AG08396 (cell line): ENCODE results near the gene IGSF8.
A peak's percentile ranks its signal among the peaks of the same experiment; 100 is the strongest.

Experiments used
- DNase-seq: peaks from one replicate; pipeline ENCODE4 v3.0.0; 2012; ENCODE audit warnings: low spot score, mixed read lengths

IGSF8 gene

DNA sequence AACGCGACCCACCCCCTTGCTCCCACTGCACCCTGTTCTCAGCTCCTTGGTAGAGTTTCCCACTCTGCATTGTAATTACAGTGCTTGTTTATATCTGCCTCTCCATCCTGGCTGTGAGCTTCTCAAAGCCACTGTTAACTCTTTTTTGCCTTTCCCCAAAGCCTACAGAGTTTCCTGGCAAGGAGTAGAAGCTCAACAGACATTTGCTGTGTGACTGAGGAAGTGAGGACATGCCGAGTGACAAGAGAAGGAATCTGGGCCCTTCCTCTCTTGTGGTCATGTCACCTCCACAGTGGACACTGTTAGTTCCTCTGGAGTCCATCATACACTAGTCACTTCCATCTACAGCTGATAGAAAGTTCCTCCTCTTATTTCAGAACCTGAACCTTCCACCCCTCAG, 6.1 kb upstream of the IGSF8 start:
- no peak for DNase-seq

DNA sequence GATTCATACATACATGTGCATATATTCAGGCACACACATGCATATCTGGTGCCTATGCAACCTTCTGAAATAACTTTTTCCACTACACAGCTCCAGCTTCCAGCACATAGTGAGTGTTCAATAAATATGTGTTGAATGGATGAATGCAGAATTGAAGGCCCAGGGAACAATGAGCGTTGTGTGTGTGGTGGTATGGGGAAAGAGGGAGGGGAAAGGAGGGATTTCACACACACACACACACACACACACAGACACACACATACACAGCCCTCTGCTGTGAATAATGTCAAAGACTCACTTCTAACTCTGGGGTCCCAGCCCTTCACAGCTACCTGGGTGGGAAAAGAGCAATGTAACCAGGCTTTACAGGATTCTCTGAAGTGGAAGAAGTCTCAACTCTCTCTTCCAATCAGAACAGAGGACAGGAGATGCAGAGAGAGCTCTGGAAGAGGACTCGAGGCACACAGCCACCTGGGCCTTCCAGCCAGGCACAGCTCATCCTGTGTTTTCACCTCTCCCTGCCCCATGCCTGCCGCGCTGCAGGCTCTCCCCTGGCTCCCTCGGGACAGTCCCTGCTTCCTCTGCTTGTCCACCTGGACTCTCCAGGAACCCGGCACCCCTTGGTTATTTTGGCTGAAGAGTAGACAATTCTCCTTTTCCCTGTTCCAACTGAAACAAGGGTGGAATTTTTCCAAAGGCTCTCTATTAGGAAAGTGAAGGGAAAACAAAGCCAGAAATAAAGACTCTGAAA, 5.4 kb upstream of the IGSF8 start:
- DNase-seq = no peak

DNA sequence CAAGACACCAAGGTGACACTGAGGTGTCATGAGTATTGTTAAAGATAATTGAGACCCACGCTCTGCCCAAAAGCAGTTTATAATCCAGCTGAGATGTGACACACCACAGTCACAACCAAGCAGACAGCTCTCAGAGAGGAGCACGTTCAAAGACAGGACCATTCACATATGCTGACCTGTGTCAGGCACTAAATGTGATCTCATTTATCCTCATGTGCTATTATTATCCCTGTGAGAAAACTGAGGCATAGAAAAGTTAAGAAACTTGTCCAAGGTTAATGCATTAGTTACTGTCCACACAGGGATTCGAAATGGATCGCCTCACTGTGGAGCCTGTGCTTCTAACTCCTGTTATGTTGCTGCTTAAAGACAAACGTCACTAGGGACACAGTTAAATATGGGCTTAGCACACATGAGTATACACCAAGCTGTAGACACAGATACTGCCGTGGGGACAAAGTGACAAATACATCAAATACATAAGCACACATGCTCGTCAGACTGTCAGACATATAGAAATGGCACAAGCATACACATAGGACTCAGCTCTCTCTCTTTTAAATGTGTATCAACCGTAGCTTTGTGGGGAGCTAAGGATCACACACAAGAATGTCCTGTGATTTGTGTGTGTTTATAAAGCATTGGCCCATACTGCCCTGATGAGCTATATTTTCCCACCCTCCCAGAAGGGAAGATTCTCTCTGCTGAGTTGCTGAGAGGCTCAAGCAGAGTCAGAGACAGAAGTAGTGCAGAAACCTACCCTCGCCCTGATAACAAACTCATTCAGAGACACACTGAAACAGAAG, 3.5 kb upstream of the IGSF8 start:
- no peak for DNase-seq

DNA sequence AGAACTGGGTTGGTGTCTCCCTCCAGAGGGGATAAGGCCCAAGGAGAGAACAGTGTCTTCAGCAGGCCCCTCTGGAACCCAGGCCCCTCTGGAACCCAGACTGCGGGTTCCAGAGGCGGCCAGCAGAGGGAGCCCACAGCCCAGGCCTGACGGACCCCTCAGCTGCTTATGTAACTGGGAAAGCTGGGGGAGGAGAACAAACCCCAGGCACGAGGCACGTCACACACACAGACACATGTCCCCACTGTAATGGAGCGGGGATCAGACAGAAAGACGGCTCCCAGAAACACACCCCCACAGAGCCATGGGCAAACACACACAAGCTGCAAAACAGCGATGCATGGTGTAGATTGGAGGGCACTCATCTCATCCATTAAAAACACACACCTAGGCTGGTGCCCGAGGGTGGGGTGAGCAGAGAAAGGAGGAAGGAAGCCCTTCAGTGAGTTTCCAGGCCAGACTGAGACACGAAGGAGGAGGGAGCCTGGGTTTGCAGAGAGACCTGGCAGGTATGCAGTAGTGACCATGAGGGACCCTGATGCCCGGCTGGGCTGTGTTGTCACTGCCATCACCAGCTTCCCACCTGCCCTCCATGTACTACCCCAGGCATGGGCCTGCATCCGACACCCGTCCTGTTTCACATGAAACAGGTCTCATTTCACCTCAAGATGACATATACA, 2.8 kb upstream of the IGSF8 start:
- peak; percentile 88 for DNase-seq

DNA sequence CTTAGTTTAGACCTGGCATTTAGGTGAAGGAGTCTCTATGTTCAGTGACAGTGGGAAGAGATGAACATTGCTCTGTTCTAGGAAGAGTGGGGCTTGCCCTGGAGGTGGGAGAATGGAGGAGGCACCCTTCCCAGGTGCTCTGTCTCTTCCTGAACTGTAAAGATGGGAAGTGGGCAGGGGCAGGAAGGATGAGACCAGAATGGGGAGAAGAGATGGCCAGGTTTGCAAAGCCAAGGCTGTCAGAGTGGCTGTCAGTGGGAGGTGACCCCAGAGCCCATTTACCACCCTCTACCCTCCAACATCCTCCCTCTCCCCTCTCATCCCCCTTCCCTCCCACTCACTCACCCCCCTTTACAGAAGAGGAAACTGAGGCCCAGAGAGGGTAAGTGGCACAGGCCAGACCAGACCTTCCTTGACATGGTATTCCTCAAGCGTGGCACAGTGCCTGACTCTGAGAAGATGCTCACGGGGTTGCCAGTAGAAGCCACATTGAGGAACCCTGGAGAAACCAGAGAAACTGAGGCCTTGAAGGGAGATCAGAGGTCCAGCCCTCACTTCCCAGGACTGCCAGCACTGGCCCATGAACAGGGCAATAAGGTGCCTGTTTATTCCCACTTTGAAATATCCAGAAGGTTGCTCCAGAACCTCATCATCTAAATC, 1.4 kb upstream of the IGSF8 start:
- no peak for DNase-seq

DNA sequence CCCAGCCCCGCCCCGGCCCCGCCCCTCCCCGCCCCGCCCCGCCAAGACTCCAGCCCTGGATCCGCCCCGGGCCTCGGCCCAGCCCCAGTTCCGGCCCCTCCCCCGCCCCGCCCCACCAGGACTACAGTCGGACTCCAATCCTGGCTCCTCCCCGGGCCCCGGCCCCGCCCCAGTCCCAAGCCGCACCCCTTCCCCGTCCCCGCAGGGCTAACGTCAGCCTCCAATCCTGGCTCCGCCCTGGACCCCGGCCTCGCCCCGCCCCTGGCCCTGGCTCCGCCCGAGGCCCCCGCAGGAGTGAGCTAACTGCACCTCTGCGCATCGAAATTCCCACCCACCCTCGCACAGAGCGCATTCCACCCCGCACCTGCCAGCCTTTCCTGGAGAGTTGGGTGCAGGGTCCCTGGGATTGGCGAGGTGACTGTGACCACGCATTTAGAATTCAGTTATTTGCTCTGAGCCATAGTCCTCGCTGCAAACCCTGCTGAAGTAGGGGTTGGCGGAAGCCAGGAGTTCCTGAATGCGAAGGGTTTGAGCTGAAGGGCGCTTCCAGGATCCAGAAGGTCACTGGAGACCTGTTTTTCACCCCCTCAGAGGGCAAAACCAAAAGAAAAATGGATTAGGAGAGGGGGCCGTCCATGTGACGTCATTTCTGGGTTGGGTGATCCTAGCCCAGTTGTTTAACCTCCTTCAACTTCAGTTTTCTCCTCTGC, 588 bp upstream of the IGSF8 start:
- DNase-seq = peak; percentile 98

DNA sequence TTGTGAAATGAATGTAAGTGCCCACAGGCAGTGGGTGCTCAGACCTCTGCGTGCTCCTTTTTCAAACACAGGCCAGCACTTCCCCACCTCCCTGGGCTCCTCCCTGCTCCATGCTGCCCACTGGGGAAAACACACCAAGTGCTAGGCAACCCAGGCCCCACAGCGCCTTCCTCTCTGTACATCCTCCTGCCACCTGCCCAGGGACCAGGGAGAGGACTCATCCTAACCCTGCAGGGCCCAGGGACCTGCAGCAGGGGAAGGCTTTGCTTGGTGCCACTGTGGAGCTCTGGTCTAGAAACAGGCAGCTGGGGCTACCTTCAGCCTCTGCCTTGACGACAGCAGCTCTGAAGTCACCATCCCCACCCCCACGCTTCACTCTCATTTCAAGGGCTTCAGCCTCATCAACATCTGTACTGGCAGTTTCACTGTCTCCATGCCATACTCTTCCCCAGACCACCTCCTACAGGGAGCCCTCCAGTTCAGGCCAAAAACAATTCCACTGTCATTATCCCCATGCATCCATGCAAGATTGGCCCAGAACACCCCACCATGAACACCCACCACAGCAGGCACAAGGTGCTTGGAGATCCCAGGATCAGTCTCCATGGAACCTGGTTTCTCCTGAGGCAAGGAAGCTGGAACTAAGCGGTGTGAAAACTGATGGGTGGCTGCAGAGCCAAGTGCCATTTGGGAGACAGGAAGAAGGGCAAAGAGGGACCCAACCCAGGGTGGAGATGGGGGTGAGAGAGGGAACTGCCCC, 1.1 kb downstream of the IGSF8 start:
- DNase-seq = no peak

DNA sequence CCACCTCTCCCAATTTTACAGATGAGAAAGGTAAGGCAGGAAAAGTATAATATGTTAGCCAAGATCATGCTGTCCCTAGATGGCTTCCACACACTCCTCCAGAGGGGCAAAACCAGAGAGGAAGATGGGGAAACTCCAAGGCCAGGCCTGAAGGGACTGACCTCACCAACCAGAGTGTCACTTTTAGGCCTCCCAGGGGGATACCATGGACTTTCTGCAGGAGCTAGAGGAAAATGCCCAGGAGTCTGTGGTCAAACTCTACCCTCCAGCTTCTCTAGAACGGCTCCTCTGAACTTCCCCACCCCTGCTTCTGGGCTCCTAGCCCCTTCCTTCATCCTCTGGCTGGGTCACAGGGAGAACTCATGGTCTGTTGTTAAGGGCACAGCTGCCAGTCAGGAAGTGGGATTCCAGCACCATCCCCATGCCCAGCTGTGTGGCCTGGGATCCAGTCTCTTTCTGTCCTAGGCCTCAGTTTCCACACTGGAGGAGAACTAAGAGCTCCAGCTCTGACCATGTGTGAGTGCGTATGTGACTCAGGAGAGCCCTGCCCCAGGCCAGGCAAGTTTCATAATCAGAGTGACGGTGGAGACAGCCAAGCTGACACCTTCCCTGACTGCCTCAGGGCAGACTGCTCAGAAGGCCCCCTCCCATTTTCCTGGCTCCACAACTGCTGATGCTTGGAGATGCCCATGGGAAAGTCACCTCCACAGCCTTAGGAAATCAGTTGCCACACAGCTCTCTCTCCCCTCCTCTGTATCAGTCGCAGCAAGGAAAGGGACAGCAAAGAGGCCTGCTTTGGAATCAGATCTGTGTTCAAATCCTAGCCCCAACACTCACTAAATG, 1.9 kb downstream of the IGSF8 start:
- peak; percentile 38 for DNase-seq

DNA sequence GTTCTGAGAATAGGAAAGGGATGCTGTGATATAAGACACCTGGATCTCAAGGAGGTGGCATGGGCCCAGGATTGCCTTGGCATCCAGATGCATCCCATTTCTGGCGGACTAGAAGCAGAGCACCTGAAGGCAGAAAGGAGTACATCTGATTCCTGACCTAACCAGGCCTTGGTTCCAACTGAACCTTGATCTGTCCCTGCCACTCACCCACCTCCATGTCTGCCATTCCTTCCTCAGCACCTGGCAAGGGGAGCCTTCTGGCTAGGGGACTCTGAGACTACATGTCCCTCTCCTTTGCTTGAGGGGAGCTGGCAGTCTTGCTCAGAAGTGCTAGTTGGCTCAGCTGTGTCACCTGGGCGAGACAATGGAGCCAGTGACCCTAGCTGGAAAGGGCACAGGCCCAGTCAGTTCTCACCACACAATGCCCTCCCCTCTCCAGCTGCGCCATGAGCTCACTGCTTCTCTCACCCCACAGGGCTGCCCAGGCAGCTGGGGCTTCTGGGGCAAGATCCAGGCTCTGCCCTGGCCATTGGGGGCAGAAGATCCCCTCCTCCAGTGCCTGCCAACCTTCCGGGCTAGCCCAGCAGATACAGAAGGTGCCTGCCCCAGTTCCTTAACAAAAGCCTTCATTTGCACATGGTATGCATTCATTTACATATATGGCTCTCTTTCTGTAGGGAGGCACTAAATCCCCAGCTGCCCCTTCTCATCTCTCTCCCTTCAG, 2.9 kb downstream of the IGSF8 start:
- DNase-seq = no peak

DNA sequence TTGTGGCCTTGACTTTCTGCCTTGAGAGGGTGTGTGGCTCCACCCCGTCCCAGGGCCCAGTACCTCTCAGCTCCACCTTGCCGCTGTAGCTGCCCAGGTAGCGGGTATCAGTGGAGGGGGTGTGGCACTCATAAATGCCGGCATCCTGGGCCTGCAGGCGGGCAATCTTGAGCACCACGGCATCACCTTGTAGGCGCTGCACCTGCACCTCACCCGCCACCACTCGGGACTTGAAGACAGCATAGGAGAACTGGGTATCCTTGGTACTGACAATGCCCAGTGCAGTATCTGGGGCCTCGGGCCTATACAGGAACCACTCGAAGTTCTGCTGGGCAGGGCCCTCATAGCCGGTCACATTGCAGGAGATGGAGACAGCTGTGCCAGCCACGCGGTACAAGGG, 3.6 kb downstream of the IGSF8 start:
- no peak for DNase-seq

DNA sequence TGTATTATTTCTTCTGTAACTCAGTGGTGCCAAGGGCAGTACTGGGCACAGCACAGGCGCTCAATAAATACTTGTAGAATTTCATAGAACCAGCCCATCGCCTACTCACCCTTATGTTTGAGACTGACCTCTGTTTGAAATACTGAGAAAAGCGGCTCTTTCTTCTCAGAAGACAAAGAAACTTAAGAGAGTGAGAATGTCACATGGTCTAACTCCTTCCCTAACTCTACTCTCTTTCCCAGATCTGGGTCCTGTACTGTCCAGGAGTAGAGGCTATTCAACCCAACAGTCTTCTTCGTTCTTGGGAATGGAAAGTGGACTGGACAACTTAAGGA, 4.2 kb downstream of the IGSF8 start:
- no peak for DNase-seq

DNA sequence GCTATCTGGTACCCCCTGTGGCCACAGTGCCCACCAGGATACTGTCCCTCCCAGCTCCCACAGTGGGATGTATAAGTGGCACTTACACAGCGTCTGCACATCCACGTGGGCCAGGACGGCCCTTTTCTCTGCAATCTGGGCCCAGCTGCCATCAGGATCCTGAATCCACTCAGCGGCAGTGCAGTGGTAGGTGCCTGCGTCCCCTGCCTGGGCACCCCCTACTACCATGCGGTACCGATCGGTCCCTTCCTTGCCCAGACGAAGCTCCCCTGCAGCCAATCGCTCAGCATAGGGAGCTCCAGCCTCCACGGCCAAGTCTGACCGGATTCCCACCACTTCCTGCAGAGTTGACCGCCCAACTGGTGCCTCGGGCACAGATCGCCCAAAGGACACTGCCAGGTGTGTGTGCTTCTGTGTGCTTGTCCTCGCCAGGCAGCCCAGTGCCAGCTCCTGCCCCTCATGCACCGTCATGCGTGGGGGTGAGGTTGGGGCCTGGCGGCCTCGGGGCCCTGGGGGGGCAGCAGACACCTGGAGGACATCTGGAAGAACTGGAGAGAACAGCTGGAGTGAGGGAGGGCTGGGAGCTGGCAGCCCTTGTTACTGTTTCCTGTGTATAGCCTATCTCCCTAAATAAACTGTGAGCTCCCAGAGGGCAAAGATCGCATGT, 4.7 kb downstream of the IGSF8 start:
- DNase-seq = no peak

DNA sequence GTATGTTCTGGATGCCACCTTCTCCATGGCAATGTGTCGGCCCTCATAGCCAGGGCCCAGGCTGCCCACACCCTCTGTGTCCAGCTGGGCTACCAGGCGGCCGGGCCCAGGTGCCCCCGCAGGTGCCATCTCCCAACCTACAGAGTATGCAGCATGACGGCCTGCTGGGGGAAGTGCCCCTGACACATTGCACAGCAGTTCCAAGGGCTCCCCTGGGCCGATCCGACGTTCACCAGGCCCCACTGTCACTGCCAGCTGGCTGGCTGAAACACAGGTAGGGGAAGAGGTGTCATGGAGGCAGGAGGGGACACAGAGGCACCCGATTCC, 5.4 kb downstream of the IGSF8 start:
- DNase-seq = no peak

DNA sequence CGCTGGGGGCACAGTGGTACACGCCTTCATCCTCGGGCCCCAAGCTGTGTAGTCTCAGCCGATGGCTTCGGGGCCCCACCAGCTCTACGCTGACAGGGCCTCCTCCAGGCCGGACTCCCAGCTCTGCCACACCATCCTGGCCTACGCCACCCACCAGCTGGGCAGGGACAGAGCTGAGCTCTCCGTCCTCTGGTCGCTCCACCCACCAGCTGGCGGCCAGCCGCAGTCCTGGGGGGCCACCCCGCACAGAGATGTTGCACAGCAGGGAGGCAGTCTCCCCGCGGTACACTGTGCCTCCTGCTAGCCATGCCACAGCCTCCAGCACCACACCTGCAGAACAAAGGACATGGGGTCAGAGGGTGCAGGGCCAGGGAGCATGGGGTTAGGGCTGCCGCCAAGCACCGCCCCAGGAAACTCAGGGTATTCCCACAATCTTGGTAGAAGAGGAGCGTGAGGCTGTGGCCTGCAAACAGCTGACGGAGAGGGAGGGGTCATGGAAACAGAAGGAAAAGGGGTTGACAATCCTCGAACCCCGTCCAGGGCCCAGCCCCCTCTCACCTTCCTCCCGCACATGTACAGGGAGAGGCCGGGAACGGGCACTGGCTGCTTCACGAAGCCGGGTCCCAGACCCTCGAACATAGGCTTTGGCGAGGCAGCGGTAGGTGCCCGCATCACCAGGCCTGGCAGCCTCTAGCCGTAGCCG, 5.9 kb downstream of the IGSF8 start:
- no peak for DNase-seq

DNA sequence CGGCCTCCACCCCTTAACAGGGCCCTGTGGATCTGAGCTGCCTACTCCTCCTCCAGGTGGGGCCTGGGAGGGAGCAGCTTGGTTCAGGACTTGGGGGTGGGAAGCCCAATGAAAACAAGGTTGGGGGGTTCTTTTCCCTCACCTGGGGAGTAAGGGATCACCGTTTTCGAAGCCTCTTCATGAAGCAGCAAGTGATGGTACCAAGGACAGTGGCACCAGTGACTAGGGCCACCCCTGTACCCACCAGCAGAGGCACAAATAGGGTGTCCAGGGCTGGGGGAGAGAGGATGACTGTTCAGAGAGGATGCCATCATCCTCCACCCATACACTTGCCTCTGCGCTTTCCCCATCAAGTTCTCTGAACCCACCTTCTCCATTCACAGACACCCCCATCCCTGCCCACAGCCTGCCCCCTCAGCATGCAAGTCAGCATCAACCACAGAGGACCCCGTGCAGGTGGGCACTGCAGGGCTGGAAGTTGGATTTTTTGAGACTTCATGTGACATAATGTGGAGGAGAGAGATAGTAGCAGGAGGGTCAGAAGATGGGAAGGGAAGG, 6.7 kb downstream of the IGSF8 start:
- no peak for DNase-seq

DNA sequence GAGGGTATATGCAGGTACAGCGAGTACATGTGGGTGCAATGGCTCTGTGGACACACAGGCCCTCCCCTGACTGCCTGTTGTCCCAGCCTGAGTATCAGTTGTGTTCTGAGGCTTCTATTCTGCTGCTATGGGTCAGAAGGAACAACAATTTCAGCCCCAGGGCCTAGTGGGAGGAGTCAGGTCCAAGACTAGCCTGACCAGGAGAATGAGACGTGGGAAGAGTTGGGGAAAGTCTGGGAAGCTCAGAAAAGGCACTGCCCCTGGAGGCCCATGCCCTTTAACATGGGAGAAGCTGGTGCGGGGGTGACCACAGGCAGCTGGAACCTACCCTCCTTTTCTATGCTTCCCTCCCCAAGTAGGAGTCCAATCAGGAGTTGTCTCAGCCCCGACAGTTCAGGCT, 7.7 kb downstream of the IGSF8 start:
- no peak for DNase-seq

DNA sequence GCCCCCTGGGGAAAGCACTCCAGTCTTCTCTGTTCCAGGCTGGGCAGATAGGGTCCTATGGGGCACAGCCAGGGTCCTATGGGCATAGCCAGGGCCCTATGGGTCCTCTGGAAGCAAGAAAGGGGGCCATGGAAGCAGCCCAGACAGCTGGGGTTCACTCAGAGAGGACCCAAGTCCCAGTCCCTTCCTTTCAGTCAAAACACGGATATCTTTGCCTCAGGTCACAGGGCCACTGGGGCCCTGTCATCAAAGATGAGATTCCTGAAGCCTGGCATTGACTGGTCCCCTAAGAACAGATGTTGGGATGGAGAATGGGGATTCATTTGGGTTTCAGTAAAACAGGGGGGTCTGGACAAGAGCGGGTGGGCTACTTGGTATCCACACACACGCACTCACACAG, 8.5 kb downstream of the IGSF8 start:
- DNase-seq = no peak

DNA sequence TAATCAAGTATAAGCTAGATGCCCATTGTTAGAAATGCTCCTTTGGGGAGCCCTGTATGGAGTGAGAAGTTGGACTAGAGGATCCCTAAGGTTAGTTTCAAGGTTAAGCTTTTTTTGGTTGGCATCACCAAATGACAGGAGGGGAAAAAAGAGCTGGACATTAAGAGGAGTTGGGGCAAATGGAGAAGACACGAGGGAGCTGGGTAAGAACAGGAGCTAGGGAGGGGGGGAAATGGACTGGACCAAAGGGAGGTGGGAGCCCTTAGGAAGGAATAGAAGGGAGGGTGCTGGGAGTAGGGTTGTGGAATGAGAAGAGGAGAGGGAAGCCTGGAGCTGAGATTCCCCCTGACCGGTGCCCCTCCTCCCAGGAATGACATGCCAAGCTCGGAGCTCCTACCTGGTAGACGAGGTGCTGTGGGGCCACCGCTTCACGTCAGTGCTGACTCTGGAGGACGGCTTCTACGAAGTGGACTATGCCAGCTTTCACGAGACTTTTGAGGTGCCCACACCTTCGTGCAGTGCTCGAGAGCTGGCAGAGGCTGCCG, 11.2 kb downstream of the IGSF8 start:
- no peak for DNase-seq
